Hepatocyte (in vitro differentiated cells): ENCODE data around the gene DIAPH2. TPM values are rescaled to one million over a fixed set of nuclear protein-coding genes. Genes with fewer than 3 reads are reported as not detected.

Experiments
- DNase-seq: peaks from one replicate; pipeline ENCODE4 v3.0.0-alpha.2; 2016; ENCODE audit warnings: low spot score
- H2AFZ ChIP-seq: fragments of 200-600 bp; sonication (generic); 2 replicates; pipeline ENCODE4 v1.6.0; 2016; ENCODE audit warnings: antibody characterized with exemption, mild to moderate bottlenecking
- H3K27ac ChIP-seq: fragments of 200-600 bp; sonication (generic); 2 replicates; pipeline ENCODE4 v1.5.1; 2016; ENCODE audit warnings: mild to moderate bottlenecking
- H3K27me3 ChIP-seq: fragments of 200-600 bp; sonication (generic); 2 replicates; pipeline ENCODE4 v1.6.1; 2016
- H3K36me3 ChIP-seq: fragments of 200-600 bp; sonication (generic); replicated peaks from 2 replicates; pipeline ENCODE4 v1.5.1; 2016; ENCODE audit warnings: low read depth; ENCODE audit not compliant: insufficient read depth
- H3K4me1 ChIP-seq: fragments of 200-600 bp; sonication (generic); 2 replicates; pipeline ENCODE4 v1.5.1; 2016; ENCODE audit warnings: mild to moderate bottlenecking, moderate library complexity; ENCODE audit not compliant: insufficient read depth
- H3K4me2 ChIP-seq: fragments of 200-600 bp; sonication (generic); 2 replicates; pipeline ENCODE4 v1.6.0; 2016
- H3K4me3 ChIP-seq: fragments of 200-600 bp; sonication (generic); 2 replicates; pipeline ENCODE4 v1.5.1; 2016; ENCODE audit warnings: mild to moderate bottlenecking
- H3K79me2 ChIP-seq: fragments of 200-600 bp; sonication (generic); 2 replicates; pipeline ENCODE4 v1.6.0; 2017; ENCODE audit warnings: mild to moderate bottlenecking
- H3K9me2 ChIP-seq: fragments of 200-600 bp; sonication (generic); replicated peaks from 2 replicates; pipeline ENCODE4 v1.6.0; 2017; ENCODE audit warnings: mild to moderate bottlenecking; ENCODE audit not compliant: insufficient read depth
- H3K9me3 ChIP-seq: fragments of 200-600 bp; sonication (generic); 2 replicates; pipeline ENCODE4 v1.5.1; 2016; ENCODE audit warnings: low read depth, mild to moderate bottlenecking
- H4K20me1 ChIP-seq: fragments of 200-600 bp; sonication (generic); 2 replicates; pipeline ENCODE4 v1.6.0; 2016; ENCODE audit warnings: mild to moderate bottlenecking; ENCODE audit not compliant: insufficient read depth, poor library complexity, severe bottlenecking
- CTCF ChIP-seq: fragments of 200-600 bp; sonication (generic); IDR thresholded peaks from 2 replicates; pipeline ENCODE4 v1.5.1; 2016; ENCODE audit warnings: antibody characterized with exemption, mild to moderate bottlenecking; ENCODE audit not compliant: poor library complexity
- EZH2 ChIP-seq: fragments of 200-600 bp; sonication (generic); IDR thresholded peaks from 2 replicates; pipeline ENCODE4 v1.6.1; 2016; ENCODE audit warnings: antibody characterized with exemption, mild to moderate bottlenecking, borderline replicate concordance
- EZH2phosphoT487 ChIP-seq: fragments of 200-600 bp; sonication (generic); IDR thresholded peaks from one replicate; pipeline ENCODE4 v1.6.1; 2018; ENCODE audit warnings: antibody characterized with exemption, mild to moderate bottlenecking, low read depth, moderate library complexity; ENCODE audit not compliant: unreplicated experiment, severe bottlenecking
- WGBS: methylation state at CpG from one replicate; pipeline ENCODE4 v1.1.6; 2016; ENCODE audit warnings: low lambda C conversion rate; ENCODE audit errors: missing lambda C conversion rate; 5-methylcytosine and 5-hydroxymethylcytosine counted together
- polyA plus RNA-seq: library from polyadenylated mRNA; unstranded; fragments of >200 nt; fragmentation: Nextera tagmentation; extraction: Ambion mirVana; gene quantifications from 2 replicates; pipeline ENCODE4 v1.2.1, GENCODE V29; 2016
- total RNA-seq: library from RNA; depleted of rRNA; stranded (reverse); fragments of >200 nt; gene quantifications from 2 replicates; pipeline ENCODE4 v1.2.3, GENCODE V29; 2014

Gene DIAPH2
- total and polyA plus RNA-seq, 2 experiments from 2014 or later = 14.8 to 32.4 TPM

GRCh38 chrX:97517763-97518162 lies 833.1 kb downstream of the DIAPH2 start:
- H3K9me2 ChIP-seq = no peaks in the 10 kb centered on the region
- no peak overlapping the region for H3K4me3 ChIP-seq
- TF ChIP-seq CTCF = no peak
- TF ChIP-seq EZH2phosphoT487 = no peak
- TF ChIP-seq EZH2 = no peak
- H3K79me2 ChIP-seq = no peaks in the 10 kb centered on the region
- H3K4me2 ChIP-seq = no peak overlapping the region
- no peaks in the 10 kb centered on the region for H4K20me1 ChIP-seq
- H3K27me3 ChIP-seq = no peaks in the 10 kb centered on the region
- H3K27ac ChIP-seq = no peak overlapping the region
- no peaks in the 10 kb centered on the region for H3K9me3 ChIP-seq
- H3K4me1 ChIP-seq = no peaks in the 10 kb centered on the region
- H2AFZ ChIP-seq = no peak overlapping the region
- no peaks in the 10 kb centered on the region for H3K36me3 ChIP-seq
- WGBS = 92% methylated on average over 2 of the region's 2 CpGs
- no peak for DNase-seq

GRCh38 chrX:97522307-97522706 lies 837.7 kb downstream of the DIAPH2 start:
- Histone ChIP-seq H2AFZ (no peak overlapping the region), H3K27ac (no peak overlapping the region), H4K20me1 (no peaks in the 10 kb centered on the region), H3K4me3 (no peak overlapping the region), H3K27me3 (no peaks in the 10 kb centered on the region), H3K9me2 (no peaks in the 10 kb centered on the region), H3K4me1 (no peaks in the 10 kb centered on the region), H3K4me2 (no peak overlapping the region), H3K79me2 (no peaks in the 10 kb centered on the region), H3K36me3 (no peaks in the 10 kb centered on the region), H3K9me3 (no peaks in the 10 kb centered on the region)
- DNase-seq = no peak
- TF ChIP-seq EZH2phosphoT487 (no peak), EZH2 (no peak), CTCF (no peak)
- 91% methylated on average over 2 of the region's 2 CpGs for WGBS

- Histone ChIP-seq H3K27ac (no peak overlapping the region), H3K4me3 (no peak overlapping the region), H3K27me3 (no peaks in the 10 kb centered on the region), H3K36me3 (no peaks in the 10 kb centered on the region), H3K79me2 (no peaks in the 10 kb centered on the region), H3K9me2 (no peaks in the 10 kb centered on the region), H3K9me3 (peaks cover 3% of the 10 kb centered on the region), H3K4me1 (no peaks in the 10 kb centered on the region), H3K4me2 (no peak overlapping the region), H2AFZ (no peak overlapping the region), H4K20me1 (no peaks in the 10 kb centered on the region)
- 75% methylated on average over 2 of the region's 2 CpGs for WGBS
- TF ChIP-seq CTCF = no peak
- no peak for TF ChIP-seq EZH2
- TF ChIP-seq EZH2phosphoT487 = no peak
- DNase-seq = no peak
These were observed 839.7 kb downstream of the DIAPH2 start for GRCh38 chrX:97524340-97524739.

GRCh38 chrX:97524997-97525396 lies 840.4 kb downstream of the DIAPH2 start:
- Histone ChIP-seq H3K79me2 (no peaks in the 10 kb centered on the region), H3K27me3 (no peaks in the 10 kb centered on the region), H3K9me3 (peaks cover 3% of the 10 kb centered on the region), H2AFZ (no peak overlapping the region), H3K27ac (no peak overlapping the region), H3K4me2 (no peak overlapping the region), H3K4me3 (no peak overlapping the region), H3K4me1 (no peaks in the 10 kb centered on the region), H4K20me1 (no peaks in the 10 kb centered on the region), H3K36me3 (no peaks in the 10 kb centered on the region), H3K9me2 (no peaks in the 10 kb centered on the region)
- no peak for DNase-seq
- TF ChIP-seq EZH2phosphoT487 (no peak), EZH2 (no peak), CTCF (no peak)
- WGBS = 76% methylated on average over 3 of the region's 3 CpGs
